WI38 (cell line): Measurements from ENCODE around the gene RFPL2.
"Not testable (repeated sequence)": the region's sequence is repeated elsewhere in the genome, so short reads cannot be mapped to it uniquely, and the experiment has no call there.

ENCODE experiments used
- H3K4me3 ChIP-seq: 2 replicates; pipeline ENCODE4 v1.5.1; 2011; ENCODE audit warnings: low read depth, mild to moderate bottlenecking, control low read depth, low read length
- TF ChIP-seq, protein P1 (sequence below): IDR thresholded peaks from 2 replicates; pipeline ENCODE4 v1.5.1; 2012; ENCODE audit warnings: low read depth, mild to moderate bottlenecking, control low read depth, low read length

The RFPL2 gene

GRCh38 chr22:32177221-32177765 is 27.6 kb downstream of the RFPL2 start:
- H3K4me3 ChIP-seq: no peak overlapping the region
- TF ChIP-seq, protein P1, sequence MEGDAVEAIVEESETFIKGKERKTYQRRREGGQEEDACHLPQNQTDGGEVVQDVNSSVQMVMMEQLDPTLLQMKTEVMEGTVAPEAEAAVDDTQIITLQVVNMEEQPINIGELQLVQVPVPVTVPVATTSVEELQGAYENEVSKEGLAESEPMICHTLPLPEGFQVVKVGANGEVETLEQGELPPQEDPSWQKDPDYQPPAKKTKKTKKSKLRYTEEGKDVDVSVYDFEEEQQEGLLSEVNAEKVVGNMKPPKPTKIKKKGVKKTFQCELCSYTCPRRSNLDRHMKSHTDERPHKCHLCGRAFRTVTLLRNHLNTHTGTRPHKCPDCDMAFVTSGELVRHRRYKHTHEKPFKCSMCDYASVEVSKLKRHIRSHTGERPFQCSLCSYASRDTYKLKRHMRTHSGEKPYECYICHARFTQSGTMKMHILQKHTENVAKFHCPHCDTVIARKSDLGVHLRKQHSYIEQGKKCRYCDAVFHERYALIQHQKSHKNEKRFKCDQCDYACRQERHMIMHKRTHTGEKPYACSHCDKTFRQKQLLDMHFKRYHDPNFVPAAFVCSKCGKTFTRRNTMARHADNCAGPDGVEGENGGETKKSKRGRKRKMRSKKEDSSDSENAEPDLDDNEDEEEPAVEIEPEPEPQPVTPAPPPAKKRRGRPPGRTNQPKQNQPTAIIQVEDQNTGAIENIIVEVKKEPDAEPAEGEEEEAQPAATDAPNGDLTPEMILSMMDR: no peak

DNA sequence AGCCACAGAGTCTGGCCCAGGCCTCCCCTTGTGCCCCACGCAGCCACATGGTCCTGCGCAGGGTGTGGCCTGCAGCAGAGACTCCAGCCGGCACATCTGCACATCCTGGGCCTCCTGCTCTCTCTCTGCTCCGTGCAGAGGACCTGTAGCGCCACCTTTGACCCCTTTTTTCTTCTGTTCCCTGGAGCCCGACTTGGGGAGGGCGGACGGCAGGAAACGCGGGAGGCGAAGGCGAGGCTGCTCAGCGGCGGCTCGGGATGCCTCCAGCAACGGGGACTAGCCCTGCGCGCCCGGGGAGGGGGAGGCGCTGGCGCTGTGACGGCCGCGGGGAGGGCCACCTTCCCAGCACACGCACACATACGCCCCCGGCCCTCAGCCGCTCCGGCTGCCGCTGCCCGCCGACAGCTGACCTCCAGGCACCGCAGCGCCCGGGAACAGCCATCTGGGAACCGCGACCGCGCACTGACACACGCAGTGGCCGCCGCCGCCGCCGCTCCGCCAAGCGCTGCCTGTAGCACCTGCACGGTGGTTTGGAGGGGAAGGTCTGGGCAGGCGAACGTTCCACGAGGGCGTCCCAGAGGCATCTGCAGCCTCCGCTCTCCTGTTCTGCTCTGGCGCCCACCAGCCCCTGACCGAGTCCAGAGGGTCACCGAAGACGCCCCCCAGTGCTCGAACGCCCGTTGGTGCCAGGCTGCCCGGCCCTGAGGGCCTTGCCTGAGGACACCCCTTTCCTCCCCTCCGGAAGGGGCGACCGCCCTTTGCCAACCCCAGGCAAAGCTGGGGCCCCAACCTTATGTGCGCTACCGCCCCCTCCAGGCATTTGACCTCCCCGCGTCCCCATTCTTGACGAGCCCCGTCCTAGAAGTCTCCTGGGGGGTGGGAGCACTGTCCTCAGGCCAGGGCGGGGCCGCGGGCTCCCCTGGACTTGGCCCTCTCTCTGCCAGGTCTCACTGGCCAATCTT is 28.9 kb downstream of the RFPL2 start:
- H3K4me3 ChIP-seq: no peak overlapping the region

DNA sequence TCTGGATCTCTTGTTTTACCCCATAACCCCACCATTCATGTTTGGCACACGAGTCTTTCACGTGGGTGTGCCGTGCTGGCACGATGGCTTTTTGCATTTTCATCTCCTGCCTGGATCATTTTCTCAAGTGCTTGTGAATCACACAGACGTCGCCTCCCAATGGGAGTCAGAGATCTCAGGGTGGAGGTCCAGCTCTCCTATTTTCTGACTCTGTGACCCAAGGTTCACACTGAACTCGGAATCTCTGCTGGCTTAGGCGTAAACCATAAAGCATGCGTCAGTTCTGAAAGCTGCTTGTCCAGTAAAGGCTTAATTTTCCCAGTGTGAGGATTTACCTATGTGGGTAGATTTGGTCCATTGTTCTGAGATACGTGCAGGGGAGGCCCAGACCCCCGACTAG is 29.8 kb downstream of the RFPL2 start:
- TF ChIP-seq, protein P1: no peak
- H3K4me3 ChIP-seq: no peak overlapping the region

More for the DNA sequence above, 28.9 kb downstream of the RFPL2 start:
- TF ChIP-seq, protein P1: no peak

DNA sequence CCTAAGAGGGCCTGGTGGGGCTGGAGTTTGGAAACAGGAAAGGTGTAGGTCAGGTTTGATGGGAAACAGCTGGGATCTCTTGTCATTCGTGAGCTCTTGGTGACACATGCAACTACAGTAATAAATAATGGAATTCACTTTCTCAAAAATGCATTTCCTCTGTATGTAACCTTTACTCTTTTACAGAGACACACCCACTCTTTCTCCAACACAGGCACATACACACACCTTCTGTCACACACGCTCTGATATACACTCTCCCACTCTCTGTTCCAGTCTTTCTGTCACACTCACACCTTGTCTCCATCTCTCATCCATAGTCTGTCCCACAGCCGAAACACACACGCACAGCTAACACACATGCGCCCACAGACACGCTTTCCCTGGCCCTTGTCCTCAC is 39.2 kb downstream of the RFPL2 start:
- H3K4me3 ChIP-seq: no peak overlapping the region
- TF ChIP-seq, protein P1: no peak

- no peak overlapping the region for H3K4me3 ChIP-seq
- TF ChIP-seq, protein P1: no peak
Measured at GRCh38 chr22:32164075-32164860, 40.6 kb downstream of the RFPL2 start.

GRCh38 chr22:32160411-32160810 is 44.5 kb downstream of the RFPL2 start:
- not testable (repeated sequence) for H3K4me3 ChIP-seq

- H3K4me3 ChIP-seq: no peak within 1 kb of the TSS
- TF ChIP-seq, protein P1: no peak
Measured at GRCh38 chr22:32158712-32159533, 46.0 kb downstream of the RFPL2 start, which contains the start of gene C22orf42. TSS of gene C22orf42 (minus strand) at chr22:32159303. CDS start at chr22:32159215, 88 bp downstream.

- H3K4me3 ChIP-seq: not testable (repeated sequence)
Measured at GRCh38 chr22:32157632-32158031, 47.2 kb downstream of the RFPL2 start.

- H3K4me3 ChIP-seq: not testable (repeated sequence)
Measured at GRCh38 chr22:32154727-32155126, 50.1 kb downstream of the RFPL2 start.

- H3K4me3 ChIP-seq: not testable (repeated sequence)
Measured at GRCh38 chr22:32151641-32152040, 53.2 kb downstream of the RFPL2 start.

GRCh38 chr22:32150647-32151046 is 54.2 kb downstream of the RFPL2 start:
- H3K4me3 ChIP-seq: not testable (repeated sequence)
